SU-DHL-6 (cell line): ENCODE measurements around the gene RRP9.

ENCODE experiments used
- EZH2phosphoT487 ChIP-seq: fragments of 200-600 bp; sonication (generic), shearing (Covaris generic); conservative IDR thresholded peaks from 2 replicates; pipeline ENCODE4 v1.6.1; 2018; ENCODE audit warnings: mild to moderate bottlenecking, antibody characterized with exemption, low read length, moderate library complexity, mixed read lengths
- TF ChIP-seq, protein P1 (sequence below): fragments of 200-600 bp; sonication (generic); IDR thresholded peaks from one replicate; pipeline ENCODE4 v1.5.1; 2017; ENCODE audit warnings: antibody characterized with exemption, mild to moderate bottlenecking, low read length, moderate library complexity; ENCODE audit not compliant: insufficient read depth, poor library complexity, severe bottlenecking

DNA sequence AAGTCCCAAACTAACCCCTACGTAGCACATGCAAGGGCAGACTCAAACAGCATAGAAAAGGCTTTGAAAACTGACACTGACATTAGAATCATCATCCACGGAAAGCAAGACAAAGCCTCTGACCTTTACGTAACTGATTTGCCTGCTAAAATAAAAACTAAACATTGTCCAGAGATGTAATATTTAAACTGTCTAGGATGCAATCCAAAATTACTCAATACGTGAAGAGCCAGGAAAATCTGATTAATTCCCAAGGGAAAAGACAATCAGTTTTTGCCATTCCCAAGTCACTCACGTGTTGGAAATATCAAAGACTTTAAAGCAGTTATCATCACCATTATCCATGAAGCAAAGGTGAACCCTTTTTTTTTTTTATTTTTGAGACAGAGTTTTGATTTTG, 25.3 kb downstream of the RRP9 start:
- TF ChIP-seq, protein P1, sequence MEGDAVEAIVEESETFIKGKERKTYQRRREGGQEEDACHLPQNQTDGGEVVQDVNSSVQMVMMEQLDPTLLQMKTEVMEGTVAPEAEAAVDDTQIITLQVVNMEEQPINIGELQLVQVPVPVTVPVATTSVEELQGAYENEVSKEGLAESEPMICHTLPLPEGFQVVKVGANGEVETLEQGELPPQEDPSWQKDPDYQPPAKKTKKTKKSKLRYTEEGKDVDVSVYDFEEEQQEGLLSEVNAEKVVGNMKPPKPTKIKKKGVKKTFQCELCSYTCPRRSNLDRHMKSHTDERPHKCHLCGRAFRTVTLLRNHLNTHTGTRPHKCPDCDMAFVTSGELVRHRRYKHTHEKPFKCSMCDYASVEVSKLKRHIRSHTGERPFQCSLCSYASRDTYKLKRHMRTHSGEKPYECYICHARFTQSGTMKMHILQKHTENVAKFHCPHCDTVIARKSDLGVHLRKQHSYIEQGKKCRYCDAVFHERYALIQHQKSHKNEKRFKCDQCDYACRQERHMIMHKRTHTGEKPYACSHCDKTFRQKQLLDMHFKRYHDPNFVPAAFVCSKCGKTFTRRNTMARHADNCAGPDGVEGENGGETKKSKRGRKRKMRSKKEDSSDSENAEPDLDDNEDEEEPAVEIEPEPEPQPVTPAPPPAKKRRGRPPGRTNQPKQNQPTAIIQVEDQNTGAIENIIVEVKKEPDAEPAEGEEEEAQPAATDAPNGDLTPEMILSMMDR: no peak
- TF ChIP-seq EZH2phosphoT487: no peak
